NCI-H82 treated with DMSO at 0.1 percent for 48 hours (cell line): ENCODE data around the gene GRIN3B.

Experiments
- DNase-seq: peaks from one replicate; lab custom pipeline; 2025; ENCODE audit not compliant: unreplicated experiment; lab: John Stamatoyannopoulos, UW

GRIN3B gene

GRCh38 chr19:1006711-1007398 lies 6.6 kb downstream of the GRIN3B start:
- no peak for DNase-seq

GRCh38 chr19:1007399-1008251 lies 7.4 kb downstream of the GRIN3B start:
- no peak for DNase-seq

- DNase-seq: no peak
These were observed 8.2 kb downstream of the GRIN3B start for GRCh38 chr19:1008268-1009040.

- no peak for DNase-seq
These were observed 9.1 kb downstream of the GRIN3B start for GRCh38 chr19:1009041-1009980.

- no peak for DNase-seq
These were observed 9.8 kb downstream of the GRIN3B start for GRCh38 chr19:1009981-1010538.

GRCh38 chr19:1010586-1011510 lies 10.6 kb downstream of the GRIN3B start:
- no peak for DNase-seq

GRCh38 chr19:1011831-1012333 lies 11.7 kb downstream of the GRIN3B start:
- DNase-seq: no peak

GRCh38 chr19:1012334-1012733 lies 12.1 kb downstream of the GRIN3B start:
- no peak for DNase-seq

- DNase-seq: no peak
These were observed 13.0 kb downstream of the GRIN3B start for GRCh38 chr19:1013218-1013617.

- DNase-seq: no peak
These were observed 14.2 kb downstream of the GRIN3B start for GRCh38 chr19:1014161-1015060.

- DNase-seq: no peak
These were observed 15.0 kb downstream of the GRIN3B start for GRCh38 chr19:1015061-1015781.

- no peak for DNase-seq
These were observed 15.8 kb downstream of the GRIN3B start for GRCh38 chr19:1015782-1016646.

GRCh38 chr19:1016647-1017114 lies 16.5 kb downstream of the GRIN3B start:
- DNase-seq: no peak

GRCh38 chr19:1017115-1017905 lies 17.1 kb downstream of the GRIN3B start:
- no peak for DNase-seq

GRCh38 chr19:1017906-1018305 lies 17.7 kb downstream of the GRIN3B start:
- no peak for DNase-seq
